WTC11 (cell line): ENCODE measurements around the gene MRPL47.
"Not testable (repeated sequence)": the region's sequence is repeated elsewhere in the genome, so short reads cannot be mapped to it uniquely, and the experiment has no call there.

Experiments used
- ATF6 ChIP-seq: sonication (generic); formaldehyde crosslinking; IDR thresholded peaks from 2 replicates; pipeline ENCODE4 v1.8.1; 2023; ENCODE audit warnings: mild to moderate bottlenecking, missing genetic modification reagents
- CTCF ChIP-seq: fragments of 200-600 bp; IDR thresholded peaks from 2 replicates; pipeline ENCODE4 v1.8.0; 2022; ENCODE audit warnings: antibody characterized with exemption
- IRF1 ChIP-seq: sonication (generic); formaldehyde crosslinking; IDR thresholded peaks from 2 replicates; pipeline ENCODE4 v1.8.0; 2023; ENCODE audit warnings: missing genetic modification reagents
- JAZF1 ChIP-seq: fragments of 250-450 bp; sonication (Bioruptor Pico); IDR thresholded peaks from 2 replicates; pipeline ENCODE4 v1.9.0; 2021; ENCODE audit warnings: moderate library complexity, mild to moderate bottlenecking, inconsistent platforms
- NFE2L1 ChIP-seq: sonication (generic); formaldehyde crosslinking; IDR thresholded peaks from 2 replicates; pipeline ENCODE4 v1.8.1; 2023; ENCODE audit warnings: missing genetic modification reagents
- NR2C2 ChIP-seq: sonication (generic); formaldehyde crosslinking; IDR thresholded peaks from 2 replicates; pipeline ENCODE4 v1.8.0; 2022; ENCODE audit warnings: mild to moderate bottlenecking, missing genetic modification reagents
- PRDM15 ChIP-seq: sonication (generic); formaldehyde crosslinking; IDR thresholded peaks from 2 replicates; pipeline ENCODE4 v1.8.0; 2022; ENCODE audit warnings: missing genetic modification reagents
- SMAD4 ChIP-seq: sonication (generic); formaldehyde crosslinking; IDR thresholded peaks from 2 replicates; pipeline ENCODE4 v1.8.0; 2022; ENCODE audit warnings: mild to moderate bottlenecking, missing genetic modification reagents
- USF2 ChIP-seq: sonication (generic); formaldehyde crosslinking; IDR thresholded peaks from 2 replicates; pipeline ENCODE4 v1.8.1; 2023; ENCODE audit warnings: mild to moderate bottlenecking, missing genetic modification reagents, moderate library complexity
- ZNF138 ChIP-seq: sonication (generic); formaldehyde crosslinking; conservative IDR thresholded peaks from 2 replicates; pipeline ENCODE4 v1.8.1; 2022; ENCODE audit warnings: mild to moderate bottlenecking, moderate library complexity, missing genetic modification reagents

- TF ChIP-seq CTCF; NR2C2; ZNF138 (CRISPR knock-in tag); IRF1; PRDM15 (CRISPR knock-in tag); NFE2L1; ATF6; JAZF1 (CRISPR knock-in tag); SMAD4; USF2: not testable (repeated sequence)
These were observed 39.4 kb upstream of the MRPL47 start for GRCh38 chr3:179643837-179644236.
